Stimulated activated CD4-positive, alpha-beta T cell treated with anti-CD3 and anti-CD28 coated beads, Interleukin-2, amount 100 ng/mL, for 4 hours (primary cell): ENCODE data around the gene UBE2G1.

Experiments
- DNase-seq: peaks from one replicate; pipeline ENCODE4 v3.0.0-alpha.2; 2020; ENCODE audit warnings: low read depth

UBE2G1 gene

DNA sequence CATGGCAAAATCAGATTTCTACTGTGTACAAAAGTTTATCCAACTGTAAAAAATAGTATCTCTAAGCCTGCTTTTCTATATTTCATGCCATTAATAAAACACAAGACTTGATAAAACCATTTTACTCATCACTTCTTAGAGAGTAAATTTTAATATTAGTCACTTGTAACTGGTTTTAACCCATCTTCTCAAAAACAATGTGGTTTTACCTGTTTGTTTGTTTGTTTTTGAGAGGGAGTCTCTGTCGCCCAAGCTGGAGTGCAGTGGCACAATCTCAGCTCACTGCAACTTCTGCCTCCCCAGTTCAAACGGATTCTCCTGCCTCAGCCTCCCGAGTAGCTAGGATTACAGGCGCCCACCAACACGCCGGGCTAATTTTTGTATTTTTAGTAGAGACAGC is 32.1 kb downstream of the UBE2G1 start:
- DNase-seq = no peak

- no peak for DNase-seq
Measured at GRCh38 chr17:4333041-4333440, 33.4 kb downstream of the UBE2G1 start.

DNA sequence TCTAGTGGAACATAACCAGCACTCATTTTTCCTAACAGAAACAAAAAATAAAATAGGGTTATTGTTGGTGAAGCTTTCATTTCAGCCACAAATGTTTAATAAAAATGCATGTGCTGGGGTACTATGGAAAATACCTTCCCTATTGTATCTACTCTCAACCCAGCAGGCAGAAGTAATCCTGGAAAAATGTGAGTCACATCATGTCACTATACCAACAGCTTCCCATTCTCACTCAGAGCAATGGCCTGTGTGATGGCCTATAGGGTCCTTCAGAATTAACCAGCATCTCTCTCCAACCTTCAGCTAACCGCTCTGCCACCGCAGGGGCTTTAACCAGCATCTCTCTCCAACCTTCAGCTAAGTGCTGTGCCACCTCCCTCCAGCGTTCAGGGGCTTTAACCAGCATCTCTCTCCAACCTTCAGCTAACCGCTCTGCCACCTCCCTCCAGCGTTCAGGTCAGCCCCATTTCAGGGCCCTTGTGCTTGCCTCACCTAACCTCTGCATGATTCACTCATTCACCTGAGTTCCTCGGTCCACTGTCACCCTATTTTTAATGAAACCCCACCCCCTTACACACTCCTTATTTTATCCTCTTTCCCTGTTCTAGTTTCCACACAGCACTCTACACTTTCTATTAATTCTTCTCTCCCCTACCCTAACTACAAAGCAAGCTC is 34.0 kb downstream of the UBE2G1 start:
- no peak for DNase-seq

GRCh38 chr17:4331614-4332013 is 34.9 kb downstream of the UBE2G1 start:
- no peak for DNase-seq

GRCh38 chr17:4329838-4330237 is 36.6 kb downstream of the UBE2G1 start:
- no peak for DNase-seq

DNA sequence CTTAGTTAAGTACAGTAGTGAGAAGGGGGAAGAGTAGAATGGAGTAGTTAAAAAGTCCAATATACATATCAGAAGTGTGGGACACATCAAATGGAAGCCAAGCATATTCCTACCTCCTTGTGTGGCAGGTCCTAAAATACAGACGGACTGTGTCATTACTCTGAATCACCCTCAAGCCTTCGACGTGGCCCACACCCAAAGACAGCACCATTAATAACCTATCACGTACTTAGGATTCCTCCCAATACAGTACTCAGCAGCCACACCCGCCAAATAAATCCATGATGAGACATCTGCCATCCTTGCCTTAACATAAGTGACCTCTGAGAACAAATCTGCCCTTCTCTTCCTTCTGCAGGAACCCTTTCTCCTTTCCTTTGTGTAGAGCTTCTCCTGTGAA is 38.9 kb downstream of the UBE2G1 start:
- no peak for DNase-seq

DNA sequence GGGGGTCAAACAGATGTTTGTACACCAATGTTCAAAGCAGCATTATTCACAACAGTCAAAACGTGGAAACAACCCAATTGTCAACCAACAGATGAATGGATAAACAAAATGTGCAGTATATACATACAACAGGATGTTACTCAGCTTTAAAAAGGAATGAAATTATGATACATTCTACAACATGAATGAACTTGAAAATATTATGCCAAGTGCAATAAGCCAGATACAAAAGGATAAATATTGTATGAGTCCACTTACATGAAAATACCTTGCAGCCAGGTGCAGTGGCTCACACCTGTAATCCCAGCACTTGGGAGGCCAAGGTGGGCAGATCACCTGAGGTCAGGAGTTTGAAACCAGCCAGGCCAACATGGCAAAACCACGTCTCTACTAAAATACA is 39.9 kb downstream of the UBE2G1 start:
- no peak for DNase-seq

- DNase-seq = no peak
Measured at GRCh38 chr17:4326112-4326511, 40.4 kb downstream of the UBE2G1 start.

GRCh38 chr17:4324463-4324862 is 42.0 kb downstream of the UBE2G1 start:
- DNase-seq = no peak

DNA sequence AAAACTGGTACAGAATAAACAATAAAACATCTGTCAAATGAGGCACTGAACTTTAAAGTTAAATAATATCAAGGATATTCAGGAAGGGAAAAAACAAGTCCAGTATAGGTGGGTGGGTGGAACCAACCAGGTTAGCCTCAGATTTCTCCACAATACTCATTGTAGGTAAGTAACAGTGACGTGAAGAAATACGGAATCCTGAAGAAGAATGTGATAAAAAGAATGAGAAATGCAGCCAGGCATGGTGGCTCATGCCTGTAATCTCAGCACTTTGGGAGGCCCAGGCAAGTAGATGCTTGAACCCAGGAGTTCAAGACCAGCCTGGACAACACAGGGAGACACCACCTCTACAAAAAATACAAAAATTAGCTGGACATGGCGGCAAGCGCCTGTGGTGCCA is 47.3 kb downstream of the UBE2G1 start:
- DNase-seq = no peak

DNA sequence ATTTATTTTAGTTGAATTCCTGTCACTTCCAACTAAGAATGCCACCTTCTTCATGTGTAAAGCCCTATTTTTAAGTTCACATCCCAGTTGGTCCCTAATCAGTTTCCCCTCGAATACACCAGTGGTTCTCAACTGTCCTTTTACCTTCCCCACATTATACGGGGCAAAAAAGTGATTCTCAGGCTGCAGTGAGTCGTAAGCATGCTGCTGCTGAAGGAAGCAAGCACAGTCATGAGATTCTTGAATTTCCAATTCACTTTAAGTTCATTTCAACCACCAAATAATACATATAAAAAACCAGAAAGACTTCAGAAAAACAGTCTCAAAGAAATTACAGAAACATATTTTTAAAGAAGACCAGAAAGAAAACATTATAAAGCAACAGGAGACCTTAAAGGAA is 47.9 kb downstream of the UBE2G1 start:
- DNase-seq = no peak

- DNase-seq = no peak
Measured at GRCh38 chr17:4318186-4318585, 48.3 kb downstream of the UBE2G1 start.

GRCh38 chr17:4317610-4318009 is 48.9 kb downstream of the UBE2G1 start:
- DNase-seq = no peak

DNA sequence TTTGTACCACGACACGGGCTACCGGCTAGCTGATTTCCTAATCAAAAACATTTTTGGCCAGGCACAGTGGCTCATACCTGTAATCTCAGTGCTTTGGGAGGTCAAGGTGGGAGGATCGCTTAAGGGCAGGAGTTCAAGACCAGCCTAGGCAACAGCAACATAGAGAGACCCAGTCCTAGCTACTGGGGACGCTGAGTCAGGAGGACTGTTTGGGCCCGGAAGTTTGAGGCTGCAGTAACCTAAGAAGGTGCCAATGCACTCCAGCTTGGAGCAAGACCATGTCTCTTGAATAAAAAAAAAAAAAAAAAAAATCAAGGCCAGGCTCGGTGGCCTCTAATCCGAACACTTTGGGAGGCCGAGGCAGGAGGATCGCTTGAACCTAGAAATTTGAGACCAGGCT is 49.8 kb downstream of the UBE2G1 start:
- no peak for DNase-seq

GRCh38 chr17:4314618-4315017 is 51.9 kb downstream of the UBE2G1 start:
- no peak for DNase-seq

DNA sequence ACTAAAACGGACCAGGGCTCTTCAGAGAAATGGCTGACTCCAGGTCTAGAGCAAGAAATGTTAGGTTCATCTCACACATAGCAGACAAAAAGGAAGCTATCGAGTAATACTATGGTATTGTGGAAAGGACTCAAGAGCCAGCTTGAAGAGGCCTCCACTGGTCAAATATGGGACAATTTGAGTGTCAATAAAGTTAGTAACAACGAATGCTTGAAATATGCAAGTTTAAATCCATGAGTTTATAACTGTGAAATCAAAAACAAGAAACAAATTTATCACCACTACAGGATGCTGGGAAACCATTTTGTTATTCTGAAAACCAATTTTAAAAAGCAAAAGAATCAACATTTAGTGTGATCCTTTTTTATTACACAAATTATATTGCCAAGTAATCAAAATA is 52.3 kb downstream of the UBE2G1 start:
- no peak for DNase-seq

DNA sequence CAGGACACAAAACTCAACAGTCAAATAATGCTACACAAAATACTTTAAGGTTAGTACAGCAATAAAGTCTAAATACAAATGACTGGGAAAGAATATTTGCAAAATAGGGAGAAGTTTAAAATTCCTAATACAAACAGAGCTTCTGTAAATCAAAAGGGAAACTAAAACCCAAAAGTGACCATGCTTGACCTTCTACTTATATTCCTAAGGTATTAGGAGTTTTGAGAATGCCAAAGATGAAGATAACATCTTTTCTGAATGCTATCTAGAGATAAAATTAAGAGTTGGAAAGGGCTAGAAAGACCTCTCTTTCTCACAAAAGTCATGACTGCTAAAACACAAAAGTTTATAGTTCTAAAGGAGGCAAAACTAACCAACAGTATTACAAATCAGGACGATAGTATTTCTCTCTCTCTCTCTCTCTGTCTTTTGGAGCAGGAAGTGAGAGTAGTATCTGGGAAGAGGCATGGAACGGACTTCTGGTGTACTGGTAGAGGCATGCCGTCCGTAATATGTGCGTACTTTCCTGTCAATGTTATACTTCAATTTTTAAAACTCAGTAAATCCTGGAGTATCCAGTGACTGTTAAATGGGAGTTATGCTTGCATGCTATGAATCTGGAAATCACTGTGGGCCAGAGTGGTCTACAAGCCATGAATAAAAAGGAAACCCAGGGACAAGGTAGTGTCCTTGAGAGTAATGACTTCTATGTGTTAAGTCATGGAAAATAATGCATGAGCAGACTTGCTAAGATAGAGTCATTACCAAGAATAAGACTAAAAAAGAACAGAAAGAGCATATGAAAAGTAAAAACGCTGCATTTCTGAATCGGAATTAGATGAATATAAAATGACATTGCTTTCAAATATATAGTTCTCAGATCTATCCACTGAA is 53.0 kb downstream of the UBE2G1 start:
- DNase-seq = no peak

GRCh38 chr17:4310354-4311060 is 56.0 kb downstream of the UBE2G1 start:
- no peak for DNase-seq

DNA sequence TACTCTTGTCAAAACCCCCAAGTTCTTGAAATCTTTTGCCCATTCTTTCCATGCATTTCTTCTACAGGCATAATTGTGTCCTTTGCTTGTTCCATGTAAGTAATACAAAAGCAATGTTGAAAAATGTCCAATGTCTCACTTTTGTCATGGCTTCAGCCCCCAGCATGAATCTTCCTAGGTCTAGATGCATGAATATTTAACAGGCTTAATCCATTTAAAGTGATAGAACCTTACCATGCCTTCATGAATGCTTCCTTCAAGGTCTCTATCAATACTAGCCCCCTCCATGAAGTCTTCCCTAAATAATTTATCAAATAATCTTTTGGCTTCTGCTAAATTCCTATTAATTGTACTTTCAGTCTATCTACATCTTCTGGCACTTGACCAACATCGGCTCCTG is 56.6 kb downstream of the UBE2G1 start:
- no peak for DNase-seq

DNA sequence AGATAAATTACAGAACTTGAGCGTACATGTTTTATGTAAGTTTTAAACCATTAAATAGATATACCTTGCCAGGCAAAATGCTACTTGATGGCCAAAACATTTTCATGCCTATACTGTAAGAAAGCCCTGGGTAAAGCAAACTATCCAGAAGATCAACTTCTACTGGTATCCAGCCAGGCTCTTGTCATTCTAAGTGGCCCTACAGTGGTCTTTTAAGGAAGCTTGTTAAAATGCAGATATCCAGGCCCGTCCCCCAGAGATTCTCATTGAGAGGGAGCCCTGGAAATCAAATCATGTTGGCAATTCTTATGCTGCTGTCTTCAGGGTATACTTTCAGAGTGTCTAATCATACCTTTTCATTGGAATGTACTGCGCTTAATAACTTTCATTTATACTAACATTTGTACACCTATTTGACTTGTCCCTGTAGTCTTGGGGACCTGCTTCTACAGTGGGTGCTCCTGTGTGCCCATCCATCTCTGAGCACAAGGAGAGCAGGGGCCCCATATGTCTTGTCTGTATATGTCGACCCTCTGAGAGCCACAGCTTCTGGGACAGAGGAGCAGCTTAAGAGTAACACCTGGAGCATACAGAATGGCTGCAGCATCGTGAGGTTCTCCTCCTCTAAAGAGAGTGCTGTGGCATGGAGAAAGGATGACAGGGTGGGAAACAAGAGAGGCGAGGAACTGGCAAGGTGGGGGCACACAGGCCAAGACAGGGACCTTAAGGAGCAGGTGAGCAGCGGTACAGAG is 59.1 kb downstream of the UBE2G1 start:
- DNase-seq = no peak

- no peak for DNase-seq
Measured at GRCh38 chr17:4305224-4305623, 61.3 kb downstream of the UBE2G1 start.

- peak; percentile 37 for DNase-seq
Measured at GRCh38 chr17:4304417-4305027, 62.0 kb downstream of the UBE2G1 start.
